Sciatic nerve (tissue), 2 donors: Measurements from ENCODE around the gene SNX25. TPM values are rescaled to one million over a fixed set of nuclear protein-coding genes. Genes with fewer than 3 reads are reported as not detected.

Source experiments
- ATAC-seq: fragments of 200-7000 bp; cut with Tn5 transposase; one replicate; pipeline ENCODE4 v1.9.1; 2020; ENCODE audit warnings: mild to moderate bottlenecking, moderate library complexity
- DNase-seq: peaks from one replicate; pipeline ENCODE4 v3.0.0-alpha.2; 2020; ENCODE audit warnings: low spot score
- intact Hi-C: fragments of 100-400 bp; cut with DNase I; formaldehyde crosslinking; loops from one replicate; pipeline ENCODE4 v1.14.2; 2022
- total RNA-seq: library from RNA; stranded (reverse); fragmentation: NEBNext Ultra II Directional; extraction: Animal tissue kit (Norgen Biotek cat#: 25700); gene quantifications from one replicate; pipeline ENCODE4 v1.2.1, GENCODE V29; 2021
- donor health status: DM: no; HTN: no; CAD: no.
- donor health status: DM: no; HTN: no; CAD: no.

SNX25 gene
- total RNA-seq, 1 donor from 2014 or later, result 33.6 TPM

DNA sequence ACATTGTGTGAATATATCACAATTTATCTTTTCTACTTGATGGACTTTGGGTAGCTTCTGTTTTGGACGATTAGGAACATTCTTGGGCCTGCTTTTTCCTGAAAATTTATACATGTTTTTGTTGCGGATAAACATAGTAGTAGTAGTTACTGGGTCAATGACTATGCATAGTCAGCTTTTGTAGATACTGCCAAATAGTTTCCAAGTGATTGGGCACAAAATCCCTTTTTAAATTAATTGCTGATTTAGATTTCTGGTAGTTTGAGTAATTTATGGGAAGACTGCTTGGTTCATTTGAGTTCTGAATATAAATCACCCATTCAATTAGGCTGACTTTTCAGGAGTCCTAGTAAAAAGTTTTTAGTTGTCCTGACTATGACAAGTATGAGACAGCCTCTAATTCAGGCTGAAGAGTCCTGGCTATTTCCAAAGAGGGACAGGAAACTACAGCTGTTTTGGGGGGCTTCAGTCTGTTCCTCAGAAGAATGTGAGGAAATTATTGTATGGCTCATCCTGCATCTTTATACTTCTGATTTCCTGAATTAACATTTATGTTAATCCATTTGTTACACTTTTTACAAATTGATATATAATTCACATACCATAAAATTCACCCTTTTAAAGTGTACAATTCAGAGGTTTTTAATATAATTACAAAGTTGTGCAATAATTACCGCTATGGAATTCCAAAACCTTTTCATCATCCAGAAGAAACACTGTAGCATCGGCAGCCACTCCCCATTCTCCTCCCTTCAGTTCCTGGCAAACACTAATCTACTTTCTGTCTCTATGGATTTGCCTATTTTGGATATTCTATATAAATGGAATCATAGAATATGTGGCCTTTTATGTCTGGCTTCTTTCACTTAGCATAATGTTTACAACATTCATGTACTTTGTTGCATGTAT, 172.1 kb downstream of the SNX25 start:
- ATAC-seq, result no peak
- no peak for DNase-seq

DNA sequence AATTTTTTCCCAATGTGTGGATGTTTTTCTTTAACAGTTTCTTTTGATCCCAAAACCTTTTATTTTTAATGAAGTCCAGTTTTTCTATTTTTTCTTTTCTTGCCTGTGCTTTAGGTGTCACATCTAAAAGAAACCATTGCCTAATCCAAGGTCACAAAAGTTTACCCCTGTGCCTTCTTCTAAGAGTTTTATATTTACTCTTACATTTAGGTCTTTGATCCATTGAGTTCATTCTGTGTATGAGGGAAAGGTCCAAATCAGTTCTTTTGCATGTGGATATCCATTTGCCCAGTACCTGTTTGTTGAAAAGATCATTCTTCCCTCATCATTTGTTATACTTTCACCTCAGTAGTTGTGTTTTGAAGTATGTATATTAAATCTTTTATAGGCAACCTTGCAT, 173.4 kb downstream of the SNX25 start:
- no peak for DNase-seq
- intact Hi-C loops, result no loop called here
- no peak for ATAC-seq

More for the DNA sequence above, 172.1 kb downstream of the SNX25 start:
- intact Hi-C loops, result no loop called here

DNA sequence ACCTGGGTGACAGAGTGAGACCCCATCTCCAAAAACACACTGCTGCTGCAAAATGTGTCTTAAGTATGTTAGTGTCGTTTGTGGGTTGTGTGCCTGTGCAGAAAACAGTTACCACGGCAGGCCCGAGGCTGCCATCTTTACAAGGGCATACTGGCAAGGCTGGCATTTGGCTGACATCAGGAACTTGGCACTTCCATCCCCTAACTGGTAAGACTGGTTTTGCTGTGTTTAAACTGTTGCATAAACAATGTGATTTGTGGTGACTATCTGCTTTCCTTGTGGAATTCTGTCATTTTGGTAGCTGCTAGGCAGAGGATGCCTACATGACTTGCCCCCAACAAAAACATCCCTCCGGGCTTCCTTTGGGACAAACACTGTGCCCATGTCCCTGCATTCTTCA, 174.1 kb downstream of the SNX25 start:
- ATAC-seq, result no peak
- DNase-seq, result no peak
- intact Hi-C loops, result no loop called here

DNA sequence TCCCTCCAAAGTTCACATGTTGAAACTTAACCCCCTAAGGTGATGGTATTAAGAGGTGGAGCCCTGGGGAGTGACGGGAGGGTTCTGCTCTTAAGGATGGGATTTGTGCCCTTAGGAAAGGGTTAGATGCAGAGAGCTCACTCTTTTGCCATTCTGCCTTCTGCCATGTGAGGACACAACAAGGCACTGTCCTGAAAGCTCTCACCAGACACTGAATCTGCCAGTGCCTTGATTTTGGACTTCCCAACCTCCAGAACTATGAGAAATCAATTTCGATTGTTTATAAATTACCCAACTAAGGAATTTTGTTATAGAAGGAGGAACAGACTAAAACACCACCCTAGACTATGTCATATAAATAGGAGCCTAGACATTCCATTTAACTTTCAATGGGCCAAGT, 174.7 kb downstream of the SNX25 start:
- intact Hi-C loops, result no loop called here
- no peak for DNase-seq
- no peak for ATAC-seq

DNA sequence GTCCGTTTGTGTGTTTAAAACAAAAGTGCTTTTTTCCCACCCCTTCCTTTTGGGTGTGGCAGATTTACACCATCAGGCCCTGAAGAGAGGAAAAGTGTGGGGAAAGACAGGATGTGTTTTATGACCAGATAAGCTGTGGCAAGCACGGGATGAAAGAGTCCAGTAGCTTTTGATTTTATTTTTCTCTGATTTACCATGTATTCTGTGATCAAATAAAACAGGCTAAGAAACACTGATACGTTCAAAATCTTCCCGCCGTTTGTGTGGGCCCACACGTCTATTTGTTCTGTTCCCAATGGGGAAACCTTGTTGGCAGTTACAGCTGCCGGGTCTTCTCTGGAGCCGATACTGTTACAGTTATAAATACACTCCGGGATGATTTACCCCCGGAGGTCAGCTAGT, 175.5 kb downstream of the SNX25 start:
- intact Hi-C loops, result no loop called here
- DNase-seq (no peak), ATAC-seq (peak; percentile 66)

DNA sequence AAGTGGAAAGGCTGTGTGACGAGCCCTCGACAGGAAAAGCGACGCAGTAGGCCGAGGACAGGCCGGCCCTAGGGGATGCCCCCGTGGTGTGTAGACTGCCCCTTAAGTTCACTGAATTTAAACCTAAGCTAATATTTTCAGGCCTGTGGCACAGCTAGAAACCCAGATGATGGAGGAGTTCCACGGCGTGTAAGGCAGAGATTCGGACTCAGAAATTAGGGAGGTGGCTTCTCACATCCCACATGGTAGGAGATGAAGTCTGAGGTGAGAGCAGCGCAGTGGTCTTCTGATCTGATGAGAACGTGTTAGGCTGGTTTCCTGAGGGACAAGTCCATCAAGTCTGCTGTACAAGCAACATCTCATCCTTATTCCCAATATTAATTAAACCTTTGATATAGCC, 178.6 kb downstream of the SNX25 start:
- DNase-seq (no peak), ATAC-seq (no peak)
- intact Hi-C loops, result no loop called here

DNA sequence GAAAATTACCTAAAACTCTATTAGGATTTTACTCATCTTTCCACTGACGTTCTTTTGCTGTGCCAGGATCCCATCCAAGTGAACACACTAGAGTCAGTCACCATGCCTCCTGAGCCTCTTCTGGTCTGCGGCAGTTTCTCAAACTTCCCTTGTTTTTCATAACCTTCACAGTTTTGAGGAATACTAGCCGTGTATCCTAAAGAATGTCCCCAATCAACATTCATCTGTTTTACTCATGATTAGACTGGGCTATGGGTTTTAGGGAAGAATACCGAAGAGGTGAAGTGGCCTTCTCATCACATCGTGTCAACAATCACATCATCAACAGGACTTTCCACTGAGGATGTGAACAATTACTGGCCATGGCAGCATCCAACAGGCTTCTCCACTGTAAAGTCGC, 181.5 kb downstream of the SNX25 start:
- intact Hi-C loops, result no loop called here
- ATAC-seq (no peak), DNase-seq (no peak)

DNA sequence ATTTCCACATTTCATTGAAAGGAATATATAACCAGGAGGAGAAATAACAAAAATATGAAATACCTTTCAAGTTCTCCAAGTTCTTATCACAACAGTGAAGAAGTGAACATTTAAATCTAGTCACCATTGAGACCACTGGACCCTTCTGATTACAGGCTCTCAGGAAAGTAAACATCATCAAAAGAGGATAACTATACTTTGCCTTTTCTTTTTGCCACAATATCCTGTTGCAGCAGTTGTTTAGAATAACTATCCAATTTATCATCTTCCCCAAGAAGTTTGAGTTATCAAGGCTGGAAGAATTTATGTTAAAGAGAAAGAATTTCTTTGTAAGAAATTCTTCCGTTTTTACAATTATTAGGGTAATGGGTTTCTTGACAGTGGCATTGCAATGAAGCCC, 182.8 kb downstream of the SNX25 start:
- DNase-seq, result no peak
- intact Hi-C loops, result no loop called here
- ATAC-seq, result no peak

DNA sequence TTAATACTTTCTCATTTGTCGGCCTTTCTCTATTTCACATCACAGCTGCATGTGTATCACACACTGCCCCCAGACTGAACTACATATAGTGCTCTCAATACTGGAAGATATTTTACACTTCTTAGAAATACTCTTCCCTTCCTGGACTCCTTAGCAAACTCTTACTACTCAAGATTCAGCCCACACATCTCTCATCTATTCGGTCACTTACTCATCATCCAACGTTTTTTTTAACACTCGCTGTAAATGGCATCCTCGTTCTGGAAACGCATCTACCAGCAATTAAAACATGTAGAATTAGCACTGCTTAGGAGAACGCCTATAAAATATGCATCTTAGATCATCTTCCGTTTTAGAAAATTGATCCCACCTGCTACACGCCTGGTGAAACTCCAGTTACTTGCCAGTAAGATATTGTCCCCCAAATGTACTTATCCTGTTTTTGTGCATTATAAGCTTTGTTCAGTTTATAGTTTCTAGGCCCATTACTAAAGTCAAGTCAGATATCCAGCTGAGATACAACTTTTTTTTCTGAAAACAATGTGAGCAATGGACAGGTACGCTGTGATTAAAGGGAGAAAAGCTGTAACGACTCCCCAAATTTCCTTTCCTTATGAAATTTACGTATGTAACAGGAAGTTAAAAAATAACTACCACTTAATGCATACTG, 185.3 kb downstream of the SNX25 start:
- intact Hi-C loops, result no loop called here
- no peak for ATAC-seq
- DNase-seq, result no peak

DNA sequence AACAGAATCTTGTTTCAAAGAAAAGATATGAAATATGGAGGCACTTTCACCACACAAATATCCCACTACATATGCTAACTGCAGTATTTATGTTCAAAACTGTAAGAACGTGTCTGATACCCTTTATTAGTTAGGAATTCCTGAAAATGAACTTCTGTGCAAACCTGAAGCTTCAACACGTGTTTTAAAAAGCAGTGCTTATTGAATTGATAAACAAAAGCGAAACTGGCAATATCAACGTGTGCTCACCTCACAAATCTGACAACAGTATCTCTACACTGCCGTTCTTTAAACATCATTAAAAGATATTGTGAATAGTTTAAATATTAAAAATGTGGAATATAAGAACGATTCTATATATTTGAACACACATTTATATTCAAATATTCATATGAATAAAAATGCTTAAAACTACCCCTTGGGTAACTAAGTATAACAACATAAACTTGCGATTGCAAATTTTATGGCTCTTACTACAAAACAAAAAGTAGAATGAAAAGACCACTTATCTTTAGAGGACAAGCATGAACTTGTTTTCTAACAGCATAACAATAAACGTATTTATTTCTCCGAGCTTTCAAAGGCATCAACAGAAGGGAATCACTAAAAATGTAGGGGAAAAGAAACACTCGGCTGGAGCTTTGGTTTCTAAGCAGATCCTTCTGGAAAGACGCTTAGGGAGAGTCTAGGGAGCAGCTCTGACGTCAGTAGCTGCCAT, 186.0 kb downstream of the SNX25 start, which contains the start of gene LRP2BP:
Gene LRP2BP (minus strand): TSS at position 687 of the 718 bp plus-strand sequence. CDS start 17,738 bp downstream, outside the sequence.
- DNase-seq (no peak), ATAC-seq (no peak)
- intact Hi-C loops, result no loop called here

DNA sequence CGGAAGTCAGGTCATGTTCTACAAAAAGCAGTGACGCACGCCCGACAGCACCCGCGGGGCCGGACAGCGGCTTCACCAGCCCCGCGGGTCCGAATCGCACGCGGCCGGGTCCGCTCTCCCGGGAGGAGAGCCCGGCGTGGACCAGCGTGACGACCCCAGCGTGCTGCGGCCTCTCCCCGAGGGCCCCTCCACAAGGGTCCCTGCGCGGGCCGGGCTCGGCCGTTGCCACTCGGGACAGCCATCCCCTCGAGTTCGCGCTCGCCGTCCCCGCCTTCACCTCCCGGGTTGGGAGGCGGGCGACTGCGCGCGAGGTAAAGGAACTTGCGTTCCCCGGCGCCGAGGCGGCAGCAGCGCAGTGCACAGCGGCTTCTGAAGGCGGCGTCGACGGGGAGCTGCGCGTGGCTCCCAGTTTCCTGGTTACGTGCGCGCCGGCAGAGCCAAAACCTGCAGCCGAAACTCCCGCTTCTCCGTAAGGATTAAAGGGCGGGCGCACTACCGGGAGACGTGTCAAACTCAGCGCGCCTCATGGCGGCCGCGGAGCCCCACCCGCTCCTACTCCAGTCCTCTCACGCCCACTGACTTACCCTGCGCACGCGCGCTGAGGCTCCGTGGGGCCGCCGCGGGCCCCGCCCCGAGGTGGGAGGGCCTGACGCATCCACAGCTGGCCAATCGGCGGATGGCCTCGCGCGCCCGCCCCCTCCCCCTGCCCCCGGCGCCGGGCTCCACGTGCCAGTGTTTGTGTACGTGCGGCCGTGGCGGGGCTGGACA, 186.7 kb downstream of the SNX25 start:
- peak; percentile 98 for DNase-seq
- ATAC-seq, result peak; percentile 97
- intact Hi-C loops, result no loop called here

DNA sequence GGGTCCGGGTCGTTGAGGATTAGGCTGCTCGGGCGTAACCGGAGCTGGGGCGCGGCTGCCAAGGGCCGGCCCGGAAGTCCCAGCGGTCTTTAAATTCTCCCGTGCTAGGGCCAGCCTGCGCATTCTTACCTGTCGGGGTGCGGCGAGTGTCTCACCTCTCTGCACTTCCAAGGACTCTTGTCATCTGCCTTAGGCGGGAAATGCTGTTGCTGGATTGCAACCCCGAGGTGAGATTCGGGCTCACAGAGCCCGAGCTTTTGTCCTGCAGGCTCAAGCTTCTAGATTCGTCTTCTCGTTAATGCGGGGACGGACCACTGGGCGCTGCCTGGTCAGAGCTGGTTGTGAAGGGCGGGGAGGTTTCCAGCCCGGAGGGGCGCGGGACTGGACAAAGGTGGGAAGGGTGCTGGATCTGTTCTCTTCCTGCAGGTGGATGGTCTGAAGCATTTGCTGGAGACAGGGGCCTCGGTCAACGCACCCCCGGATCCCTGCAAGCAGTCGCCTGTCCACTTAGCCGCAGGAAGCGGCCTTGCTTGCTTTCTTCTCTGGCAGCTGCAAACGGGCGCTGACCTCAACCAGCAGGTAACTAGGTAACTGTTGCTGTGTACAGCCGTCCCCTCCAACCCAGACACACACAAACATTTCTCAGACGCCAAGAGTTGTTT, 187.5 kb downstream of the SNX25 start, which contains the start of gene ANKRD37:
Gene ANKRD37 (plus strand): TSS at position 118 of the 662 bp plus-strand sequence. CDS start 83 bp downstream, at position 201.
- intact Hi-C loops, result no loop called here
- DNase-seq (no peak), ATAC-seq (peak; percentile 12)

DNA sequence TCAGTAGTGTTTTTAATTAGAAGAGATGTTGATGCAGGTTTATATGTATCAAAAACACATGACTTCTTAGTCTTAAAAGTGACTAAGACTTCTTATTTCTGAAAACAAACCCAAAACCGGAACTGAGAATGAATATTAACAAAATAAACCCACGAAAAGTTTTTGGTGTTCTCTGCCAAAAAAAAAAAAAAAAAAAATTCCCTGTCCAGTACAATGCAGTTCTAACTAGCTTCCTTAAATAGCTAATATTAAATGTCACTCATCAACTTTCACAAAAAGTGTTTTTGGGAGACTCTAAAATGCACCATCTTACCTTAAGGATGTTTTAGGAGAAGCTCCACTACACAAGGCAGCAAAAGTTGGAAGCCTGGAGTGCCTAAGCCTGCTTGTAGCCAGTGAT, 189.2 kb downstream of the SNX25 start:
- ATAC-seq (no peak), DNase-seq (no peak)
- intact Hi-C loops, result no loop called here

DNA sequence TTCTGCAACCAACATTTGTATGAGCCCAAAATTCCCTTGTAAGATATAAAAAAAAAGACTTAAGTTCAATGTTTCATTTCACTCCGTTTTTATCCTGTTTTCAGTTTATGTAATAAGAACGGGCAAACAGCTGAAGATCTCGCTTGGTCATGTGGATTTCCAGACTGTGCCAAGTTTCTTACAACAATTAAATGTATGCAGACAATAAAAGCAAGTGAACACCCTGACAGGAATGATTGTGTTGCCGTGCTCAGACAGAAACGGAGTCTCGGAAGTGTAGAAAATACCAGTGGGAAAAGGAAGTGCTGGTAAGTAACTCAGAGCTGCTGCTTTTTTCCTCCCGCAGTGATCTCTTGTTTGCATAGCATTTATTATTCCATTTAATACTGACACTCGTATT, 190.1 kb downstream of the SNX25 start:
- intact Hi-C loops, result no loop called here
- no peak for DNase-seq

DNA sequence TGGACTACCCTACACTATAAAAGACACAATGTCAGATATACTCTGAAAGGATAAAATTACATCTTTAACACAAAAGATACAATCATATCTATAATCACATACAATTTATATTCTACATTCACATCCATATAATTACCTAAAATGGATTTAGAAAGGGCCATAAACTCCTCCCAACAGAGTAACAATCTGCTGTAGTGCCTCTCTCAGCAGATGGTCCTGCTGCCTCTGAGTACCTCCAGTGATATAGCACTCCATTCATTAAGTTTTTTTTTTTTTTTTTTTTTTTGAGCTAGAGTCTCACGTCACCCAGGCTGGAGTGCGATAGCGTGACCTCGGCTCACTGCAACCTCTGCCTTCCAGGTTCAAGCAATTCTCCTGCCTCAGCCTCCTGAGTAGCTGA, 194.6 kb downstream of the SNX25 start:
- no peak for DNase-seq
- intact Hi-C loops, result no loop called here
- no peak for ATAC-seq

More for the DNA sequence above, 190.1 kb downstream of the SNX25 start:
- ATAC-seq, result no peak

DNA sequence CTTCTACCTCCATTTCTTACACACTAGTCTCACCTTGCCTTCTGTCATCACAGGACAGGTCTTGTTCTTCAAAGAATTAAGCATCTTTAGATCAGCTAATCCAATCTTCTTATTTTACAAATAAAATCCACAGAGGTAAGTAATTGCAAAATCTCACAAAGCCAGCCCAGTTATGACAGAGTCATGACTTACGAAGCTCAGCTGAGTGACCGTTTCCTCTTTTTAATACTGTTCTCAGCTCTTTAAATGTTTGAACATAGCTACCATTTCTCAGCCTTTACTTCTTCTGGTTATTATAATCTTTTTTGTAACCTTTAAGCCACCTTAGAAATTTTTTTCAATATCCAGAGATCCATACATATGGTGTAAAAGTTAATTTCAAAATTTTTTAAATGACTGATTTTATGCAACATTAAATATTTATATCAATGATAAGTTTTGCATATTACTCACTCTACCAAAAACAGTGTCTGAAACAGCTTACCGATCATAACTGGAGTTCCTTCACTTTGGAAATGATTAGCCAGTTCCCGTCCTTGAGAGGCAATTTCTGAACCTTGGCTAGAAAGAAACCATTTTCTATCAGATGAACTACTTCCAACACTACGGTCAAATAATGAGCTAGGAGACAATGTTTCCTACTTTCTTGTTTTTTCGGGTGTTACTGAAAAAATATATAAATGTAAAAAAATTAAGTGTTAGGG, 196.1 kb downstream of the SNX25 start:
- no peak for ATAC-seq
- no peak for DNase-seq
- intact Hi-C loops, result no loop called here

DNA sequence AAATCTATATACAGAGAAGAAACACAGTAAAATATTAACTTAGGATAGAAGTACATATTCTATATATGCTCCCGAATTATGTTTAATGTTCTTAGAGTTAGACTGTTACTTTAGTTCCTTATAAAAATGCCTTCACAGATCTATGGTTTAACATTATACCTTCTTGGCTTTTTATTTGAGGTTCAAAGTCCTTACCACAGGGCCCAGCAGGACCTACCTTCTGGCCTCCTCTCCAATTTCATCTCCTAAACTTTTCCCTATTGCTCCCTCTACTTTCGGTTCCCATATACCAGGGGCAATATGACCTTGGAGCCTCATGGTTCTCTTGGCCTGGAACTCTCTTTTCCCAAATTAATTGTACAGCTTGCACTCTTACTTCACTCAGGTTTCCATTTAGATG, 199.0 kb downstream of the SNX25 start:
- intact Hi-C loops, result no loop called here
- no peak for ATAC-seq

DNA sequence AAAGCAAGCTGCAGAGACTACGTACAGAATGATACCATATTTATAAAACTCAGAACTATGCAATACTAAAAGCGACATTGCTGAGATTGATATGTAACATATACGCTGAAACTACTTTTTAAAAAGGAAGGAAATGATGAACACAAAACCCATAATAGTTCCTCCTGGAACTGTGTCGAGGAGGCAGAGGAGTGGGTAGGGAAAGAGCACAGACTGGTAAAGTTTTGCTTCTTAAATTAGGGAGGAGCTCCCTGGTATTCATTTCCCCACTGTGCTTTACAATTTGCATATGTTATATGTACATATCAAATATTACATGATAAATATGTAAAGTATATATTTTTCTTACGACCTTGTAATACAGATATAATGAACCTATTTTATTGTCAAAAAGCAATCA, 202.5 kb downstream of the SNX25 start:
- intact Hi-C loops, result no loop called here
- ATAC-seq, result peak; percentile 36
- DNase-seq, result no peak

More for the DNA sequence above, 199.0 kb downstream of the SNX25 start:
- no peak for DNase-seq
